Upper lobe of left lung (tissue), 4 donors: ENCODE results near the gene HJV.
"Not testable (repeated sequence)": the region's sequence is repeated elsewhere in the genome, so short reads cannot be mapped to it uniquely, and the experiment has no call there.

ENCODE experiments used
- POLR2A ChIP-seq, 4 donors: fragments of 450-650 bp; IDR thresholded peaks; one replicate each; pipeline ENCODE4 v1.5.1; 2016 to 2017; ENCODE audit warnings: antibody characterized with exemption in 4 of 4, mild to moderate bottlenecking in 2 of 4
- TF ChIP-seq, protein P1 (sequence below), 6 experiments: fragments of 450-650 bp in 4 of 6; fragments of 200-600 bp in 2 of 6; sonication (generic) in 2 of 6; IDR thresholded peaks; one replicate each; pipeline ENCODE4 v1.5.1; 2016 to 2019; ENCODE audit warnings: antibody characterized with exemption in 6 of 6

- TF ChIP-seq, protein P1, sequence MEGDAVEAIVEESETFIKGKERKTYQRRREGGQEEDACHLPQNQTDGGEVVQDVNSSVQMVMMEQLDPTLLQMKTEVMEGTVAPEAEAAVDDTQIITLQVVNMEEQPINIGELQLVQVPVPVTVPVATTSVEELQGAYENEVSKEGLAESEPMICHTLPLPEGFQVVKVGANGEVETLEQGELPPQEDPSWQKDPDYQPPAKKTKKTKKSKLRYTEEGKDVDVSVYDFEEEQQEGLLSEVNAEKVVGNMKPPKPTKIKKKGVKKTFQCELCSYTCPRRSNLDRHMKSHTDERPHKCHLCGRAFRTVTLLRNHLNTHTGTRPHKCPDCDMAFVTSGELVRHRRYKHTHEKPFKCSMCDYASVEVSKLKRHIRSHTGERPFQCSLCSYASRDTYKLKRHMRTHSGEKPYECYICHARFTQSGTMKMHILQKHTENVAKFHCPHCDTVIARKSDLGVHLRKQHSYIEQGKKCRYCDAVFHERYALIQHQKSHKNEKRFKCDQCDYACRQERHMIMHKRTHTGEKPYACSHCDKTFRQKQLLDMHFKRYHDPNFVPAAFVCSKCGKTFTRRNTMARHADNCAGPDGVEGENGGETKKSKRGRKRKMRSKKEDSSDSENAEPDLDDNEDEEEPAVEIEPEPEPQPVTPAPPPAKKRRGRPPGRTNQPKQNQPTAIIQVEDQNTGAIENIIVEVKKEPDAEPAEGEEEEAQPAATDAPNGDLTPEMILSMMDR (IDR thresholded peaks at IDR 0.05) = not testable (repeated sequence)
- not testable (repeated sequence) for TF ChIP-seq POLR2A (IDR thresholded peaks at IDR 0.05)
Observed at GRCh38 chr1:146059148-146059547, 37.6 kb upstream of the HJV start.
